ENCODE results near the gene TNFAIP8L3. TPM values are rescaled to one million over a fixed set of nuclear protein-coding genes. Genes with fewer than 3 reads are reported as not detected.

Gene TNFAIP8L3
- total RNA-seq, 1 donor from 2014 or later: 0.31 TPM

DNA sequence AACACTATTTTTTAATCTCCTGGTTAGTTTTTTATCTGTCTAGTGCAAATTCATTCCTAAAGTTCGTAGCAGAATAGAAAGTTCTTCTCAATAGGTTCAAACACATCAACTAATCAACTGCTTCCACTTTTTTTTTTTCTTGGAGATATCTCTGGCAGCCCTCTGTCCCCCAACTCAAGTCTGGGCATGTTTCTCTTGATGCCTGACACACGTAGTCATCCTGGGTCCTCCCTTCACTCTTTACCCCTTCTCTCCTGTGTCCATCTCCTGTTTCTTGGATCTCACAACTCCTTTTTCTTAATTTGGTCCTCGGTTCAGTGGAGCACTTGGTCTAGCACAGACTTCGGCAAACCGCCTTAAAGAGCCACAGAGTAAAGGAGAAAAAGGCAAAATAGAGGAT is 14.4 kb downstream of the TNFAIP8L3 start:
- no peaks in the 10 kb centered on the region for H3K36me3 Mint-ChIP-seq
- no peak for DNase-seq (ENCODE audit: low spot score in 2 of 2, unreplicated experiment in 2 of 2)
- H3K4me3 Mint-ChIP-seq: no peak overlapping the region
- TF ChIP-seq, protein P1, sequence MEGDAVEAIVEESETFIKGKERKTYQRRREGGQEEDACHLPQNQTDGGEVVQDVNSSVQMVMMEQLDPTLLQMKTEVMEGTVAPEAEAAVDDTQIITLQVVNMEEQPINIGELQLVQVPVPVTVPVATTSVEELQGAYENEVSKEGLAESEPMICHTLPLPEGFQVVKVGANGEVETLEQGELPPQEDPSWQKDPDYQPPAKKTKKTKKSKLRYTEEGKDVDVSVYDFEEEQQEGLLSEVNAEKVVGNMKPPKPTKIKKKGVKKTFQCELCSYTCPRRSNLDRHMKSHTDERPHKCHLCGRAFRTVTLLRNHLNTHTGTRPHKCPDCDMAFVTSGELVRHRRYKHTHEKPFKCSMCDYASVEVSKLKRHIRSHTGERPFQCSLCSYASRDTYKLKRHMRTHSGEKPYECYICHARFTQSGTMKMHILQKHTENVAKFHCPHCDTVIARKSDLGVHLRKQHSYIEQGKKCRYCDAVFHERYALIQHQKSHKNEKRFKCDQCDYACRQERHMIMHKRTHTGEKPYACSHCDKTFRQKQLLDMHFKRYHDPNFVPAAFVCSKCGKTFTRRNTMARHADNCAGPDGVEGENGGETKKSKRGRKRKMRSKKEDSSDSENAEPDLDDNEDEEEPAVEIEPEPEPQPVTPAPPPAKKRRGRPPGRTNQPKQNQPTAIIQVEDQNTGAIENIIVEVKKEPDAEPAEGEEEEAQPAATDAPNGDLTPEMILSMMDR (IDR thresholded peaks at IDR 0.05; ENCODE audit: unreplicated experiment): no peak
- H3K27ac Mint-ChIP-seq: no peak overlapping the region
- no peaks in the 10 kb centered on the region for H3K27me3 Mint-ChIP-seq (ENCODE audit: low read depth)
- no peaks in the 10 kb centered on the region for H3K9me3 Mint-ChIP-seq
- no peaks in the 10 kb centered on the region for H3K4me1 Mint-ChIP-seq

DNA sequence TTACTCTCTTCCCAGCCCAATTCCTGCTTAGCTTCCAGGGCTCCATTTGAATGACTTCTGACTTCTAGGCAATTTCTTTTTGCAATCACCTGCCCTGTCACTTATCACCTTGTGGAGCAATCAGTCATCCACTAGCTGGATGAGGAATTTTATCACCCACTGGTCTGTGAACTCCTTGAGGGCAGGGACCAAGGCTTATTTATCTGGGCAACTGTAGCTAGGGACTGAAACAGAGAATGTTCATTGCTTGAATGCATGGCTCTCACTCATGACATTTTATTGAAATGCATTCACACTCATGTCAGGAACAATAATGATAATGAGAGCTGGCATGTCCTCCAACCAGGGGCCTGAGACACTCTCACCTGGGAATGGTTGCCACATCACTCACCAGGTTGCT is 15.5 kb downstream of the TNFAIP8L3 start:
- no peaks in the 10 kb centered on the region for H3K9me3 Mint-ChIP-seq
- DNase-seq (ENCODE audit: low spot score in 2 of 2, unreplicated experiment in 2 of 2): no peak
- H3K27me3 Mint-ChIP-seq (ENCODE audit: low read depth): no peaks in the 10 kb centered on the region
- TF ChIP-seq, protein P1 (IDR thresholded peaks at IDR 0.05; ENCODE audit: unreplicated experiment): no peak
- no peaks in the 10 kb centered on the region for H3K36me3 Mint-ChIP-seq
- H3K4me3 Mint-ChIP-seq: no peak overlapping the region
- H3K27ac Mint-ChIP-seq: no peak overlapping the region
- no peaks in the 10 kb centered on the region for H3K4me1 Mint-ChIP-seq

DNA sequence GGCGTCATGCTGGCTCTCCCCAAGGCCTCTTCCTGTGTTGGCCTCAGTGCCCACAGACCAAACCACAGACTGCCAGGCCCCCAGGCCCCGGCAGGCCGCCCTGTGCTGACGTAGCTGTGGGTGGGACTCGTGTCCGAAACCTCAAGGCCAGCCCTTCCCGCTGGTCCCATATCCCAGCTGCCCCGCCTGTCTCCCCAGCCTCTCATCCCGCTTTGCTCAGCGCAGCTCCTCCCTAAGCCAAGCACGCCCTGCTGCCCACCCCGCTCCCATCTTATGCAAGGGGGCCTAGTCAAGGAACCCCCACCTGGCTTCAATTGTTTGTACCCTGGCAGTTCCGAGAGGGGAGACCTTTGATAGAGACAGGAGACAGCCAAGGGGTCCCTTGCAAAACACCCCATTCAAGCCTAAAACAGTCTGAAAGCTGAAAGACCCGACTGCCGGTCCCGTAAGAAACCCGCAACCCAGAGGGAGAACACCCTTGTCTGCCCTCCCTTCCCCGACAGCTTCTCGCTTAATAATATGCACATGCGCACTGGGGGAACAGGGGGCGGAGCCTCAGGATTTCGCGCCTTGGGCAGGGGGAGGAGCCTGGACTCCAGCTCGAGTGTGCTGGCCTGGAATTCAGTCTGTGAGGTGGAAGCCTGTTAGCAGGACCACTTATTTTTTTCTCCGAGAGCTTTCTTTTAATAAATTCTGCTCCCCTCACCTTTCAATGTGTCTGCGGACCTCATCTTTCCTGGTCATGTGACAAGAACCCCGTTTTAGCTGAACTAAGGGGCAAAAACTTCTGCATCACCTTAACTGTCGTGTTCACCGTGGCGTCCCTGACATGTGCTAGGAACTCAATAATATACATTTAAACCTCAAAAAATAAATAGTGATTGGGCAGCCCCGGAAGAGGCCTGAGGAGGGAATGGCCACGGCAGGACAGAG is 17.2 kb downstream of the TNFAIP8L3 start:
- no peaks in the 10 kb centered on the region for H3K27me3 Mint-ChIP-seq (ENCODE audit: low read depth)
- DNase-seq (ENCODE audit: low spot score in 2 of 2, unreplicated experiment in 2 of 2): no peak

DNA sequence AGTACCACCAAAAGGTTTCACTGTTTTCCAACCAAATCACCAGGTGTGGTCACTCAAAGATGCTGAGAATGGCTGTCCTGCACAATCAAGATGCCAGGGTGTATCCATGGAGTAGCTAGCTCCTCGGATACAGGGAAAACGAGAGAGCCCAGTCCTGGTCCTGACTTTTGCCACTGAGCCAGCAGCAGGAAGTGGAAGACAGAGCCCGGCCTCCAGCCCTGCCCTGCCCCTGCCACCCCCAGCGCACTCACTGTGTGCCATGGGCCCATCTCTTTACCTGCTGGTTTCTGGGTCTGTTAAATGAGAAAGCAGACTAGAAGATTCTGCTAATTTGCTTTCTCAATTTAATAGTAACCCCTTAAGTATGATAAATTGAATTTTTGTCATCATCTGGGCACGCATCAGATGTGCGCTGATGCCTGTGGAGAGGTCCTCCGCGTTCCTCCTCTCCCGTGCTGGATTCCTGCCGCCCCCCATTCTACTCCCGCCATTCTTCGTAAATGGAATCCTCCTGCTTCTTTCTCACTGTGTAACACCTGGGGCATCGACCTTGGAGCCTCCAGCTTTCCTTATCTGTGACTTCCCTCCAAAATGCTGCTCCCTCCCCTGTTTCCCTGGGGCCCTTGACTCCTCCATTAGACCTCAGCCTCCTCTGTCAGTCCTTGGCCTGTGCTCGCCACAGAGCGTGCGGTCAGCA is 18.0 kb downstream of the TNFAIP8L3 start:
- Mint-ChIP-seq H3K27ac (no peak overlapping the region), H3K36me3 (no peaks in the 10 kb centered on the region), H3K27me3 (ENCODE audit: low read depth) (no peaks in the 10 kb centered on the region), H3K4me3 (no peak overlapping the region), H3K4me1 (no peaks in the 10 kb centered on the region), H3K9me3 (no peaks in the 10 kb centered on the region)
- TF ChIP-seq, protein P1 (IDR thresholded peaks at IDR 0.05; ENCODE audit: unreplicated experiment): no peak
- DNase-seq (ENCODE audit: low spot score in 2 of 2, unreplicated experiment in 2 of 2): no peak

More for the DNA sequence above, 17.2 kb downstream of the TNFAIP8L3 start:
- no peak overlapping the region for H3K27ac Mint-ChIP-seq
- no peaks in the 10 kb centered on the region for H3K4me1 Mint-ChIP-seq
- no peaks in the 10 kb centered on the region for H3K36me3 Mint-ChIP-seq
- peak overlapping the region; percentile 47 for H3K4me3 Mint-ChIP-seq
- TF ChIP-seq, protein P1 (IDR thresholded peaks at IDR 0.05; ENCODE audit: unreplicated experiment): no peak
- no peaks in the 10 kb centered on the region for H3K9me3 Mint-ChIP-seq

DNA sequence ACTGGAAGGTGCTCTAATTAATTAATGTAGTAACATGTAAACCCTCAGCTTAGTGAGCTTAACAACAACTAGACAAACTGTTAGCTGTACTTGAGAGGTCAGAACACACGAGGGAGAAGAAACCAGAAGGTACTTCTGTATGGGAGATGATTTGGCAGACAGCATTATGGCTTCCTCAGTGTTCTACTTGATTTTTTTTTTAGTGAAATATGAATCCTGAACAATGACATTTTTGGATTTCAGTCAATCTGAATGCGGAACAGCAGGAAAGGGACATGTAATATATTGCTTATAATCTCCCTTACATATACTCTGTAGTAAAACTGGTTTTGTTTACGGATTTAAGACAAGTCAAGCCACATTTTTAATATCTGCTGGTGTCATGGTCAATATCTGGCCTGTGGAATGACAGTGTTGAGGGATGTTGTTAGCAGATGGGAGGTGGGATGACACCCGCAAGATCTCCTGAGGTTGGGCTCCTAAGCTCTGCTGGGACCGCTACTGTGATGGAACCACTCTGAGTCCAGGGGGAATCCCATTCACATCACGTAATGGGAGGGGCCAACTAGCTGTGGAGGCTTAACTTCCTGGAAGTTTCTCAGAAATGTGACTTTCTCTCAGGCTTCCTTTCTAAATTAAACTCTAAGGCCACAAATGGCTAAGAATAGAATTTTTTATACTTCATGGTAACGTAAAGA is 18.7 kb downstream of the TNFAIP8L3 start:
- TF ChIP-seq, protein P1 (IDR thresholded peaks at IDR 0.05; ENCODE audit: unreplicated experiment): no peak
- no peak overlapping the region for H3K4me3 Mint-ChIP-seq
- no peak overlapping the region for H3K27ac Mint-ChIP-seq
- H3K4me1 Mint-ChIP-seq: no peaks in the 10 kb centered on the region
- H3K27me3 Mint-ChIP-seq (ENCODE audit: low read depth): no peaks in the 10 kb centered on the region
- H3K36me3 Mint-ChIP-seq: no peaks in the 10 kb centered on the region
- DNase-seq (ENCODE audit: low spot score in 2 of 2, unreplicated experiment in 2 of 2): no peak
- no peaks in the 10 kb centered on the region for H3K9me3 Mint-ChIP-seq
